Activated T-cell treated with anti-CD3 and anti-CD28 coated beads, Interleukin-2, amount 50 U/mL, for 24 hours (primary cell): Measurements from ENCODE around the gene RNF217.

ENCODE experiments used
- DNase-seq: peaks from one replicate; pipeline ENCODE4 v3.0.0-alpha.2; 2020
- H3K27ac Mint-ChIP-seq: 2 replicates; pipeline ENCODE4 v1.8.0; 2020; ENCODE audit warnings: mild to moderate bottlenecking, mixed read lengths
- H3K27me3 Mint-ChIP-seq: 2 replicates; pipeline ENCODE4 v1.8.0; 2020; ENCODE audit warnings: mixed read lengths
- H3K36me3 Mint-ChIP-seq: 2 replicates; pipeline ENCODE4 v1.8.0; 2020; ENCODE audit warnings: low read depth, mixed read lengths
- H3K4me1 Mint-ChIP-seq: 2 replicates; pipeline ENCODE4 v1.8.0; 2020; ENCODE audit warnings: low read depth, mixed read lengths
- H3K4me3 Mint-ChIP-seq: 2 replicates; pipeline ENCODE4 v1.8.0; 2020; ENCODE audit warnings: mild to moderate bottlenecking, moderate library complexity, mixed read lengths
- H3K9me3 Mint-ChIP-seq: 2 replicates; pipeline ENCODE4 v1.8.0; 2020; ENCODE audit warnings: mixed read lengths

Gene RNF217

GRCh38 chr6:125008261-125008703 is 46.0 kb downstream of the RNF217 start:
- Mint-ChIP-seq H3K4me3 (no peak overlapping the region), H3K9me3 (no peaks in the 10 kb centered on the region), H3K36me3 (no peaks in the 10 kb centered on the region), H3K4me1 (no peaks in the 10 kb centered on the region), H3K27me3 (no peaks in the 10 kb centered on the region), H3K27ac (no peak overlapping the region)
- DNase-seq = no peak

- Mint-ChIP-seq H3K4me3 (no peak overlapping the region), H3K4me1 (peaks cover 1% of the 10 kb centered on the region), H3K36me3 (no peaks in the 10 kb centered on the region), H3K27ac (no peak overlapping the region), H3K27me3 (no peaks in the 10 kb centered on the region), H3K9me3 (no peaks in the 10 kb centered on the region)
- no peak for DNase-seq
These were observed 46.7 kb downstream of the RNF217 start for GRCh38 chr6:125008957-125009356.

DNA sequence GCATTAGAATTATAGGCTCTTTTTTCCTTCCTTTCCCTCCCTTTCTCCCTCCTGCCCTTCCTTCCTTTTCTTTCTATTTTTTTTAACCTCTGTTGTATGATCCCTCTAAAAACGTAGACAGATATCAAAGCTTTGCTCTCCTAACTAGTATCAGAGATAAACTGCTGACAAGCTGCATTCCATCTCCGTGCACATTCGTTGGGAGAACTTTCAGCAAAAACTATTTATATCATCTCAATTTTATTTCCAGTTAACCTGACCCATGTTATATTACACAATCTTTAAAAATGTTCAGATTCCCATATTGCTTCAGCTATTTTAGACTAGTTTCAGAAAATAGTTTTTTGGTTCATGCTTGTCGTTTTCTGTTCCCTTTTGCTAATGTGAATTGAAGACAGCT is 47.3 kb downstream of the RNF217 start:
- H3K4me1 Mint-ChIP-seq = peaks cover 5% of the 10 kb centered on the region
- no peak overlapping the region for H3K27ac Mint-ChIP-seq
- no peak for DNase-seq
- H3K27me3 Mint-ChIP-seq = no peaks in the 10 kb centered on the region
- H3K9me3 Mint-ChIP-seq = no peaks in the 10 kb centered on the region
- no peak overlapping the region for H3K4me3 Mint-ChIP-seq
- H3K36me3 Mint-ChIP-seq = no peaks in the 10 kb centered on the region

GRCh38 chr6:125013938-125014660 is 51.9 kb downstream of the RNF217 start:
- H3K27ac Mint-ChIP-seq = no peak overlapping the region
- no peak for DNase-seq

DNA sequence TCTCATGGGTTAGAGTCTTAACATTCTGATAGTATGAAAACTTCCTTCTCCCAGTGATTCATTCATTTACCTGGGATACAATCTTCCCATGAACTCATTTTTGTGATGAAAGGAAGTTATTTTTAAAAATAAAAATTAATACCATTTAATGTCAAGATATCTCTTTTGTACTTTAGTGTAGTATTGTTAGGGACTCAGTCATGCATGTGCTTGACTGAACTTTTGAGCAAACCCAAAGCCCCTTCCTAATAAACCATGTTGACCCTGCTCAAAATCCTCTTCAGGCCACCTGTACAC is 52.4 kb downstream of the RNF217 start:
- DNase-seq = no peak
- Mint-ChIP-seq H3K4me1 (peaks cover 5% of the 10 kb centered on the region), H3K36me3 (no peaks in the 10 kb centered on the region), H3K27me3 (no peaks in the 10 kb centered on the region), H3K9me3 (no peaks in the 10 kb centered on the region), H3K4me3 (no peak overlapping the region), H3K27ac (no peak overlapping the region)

More at GRCh38 chr6:125013938-125014660, 51.9 kb downstream of the RNF217 start:
- H3K36me3 Mint-ChIP-seq = no peaks in the 10 kb centered on the region
- no peaks in the 10 kb centered on the region for H3K9me3 Mint-ChIP-seq
- H3K27me3 Mint-ChIP-seq = no peaks in the 10 kb centered on the region
- H3K4me1 Mint-ChIP-seq = peaks cover 5% of the 10 kb centered on the region
- no peak overlapping the region for H3K4me3 Mint-ChIP-seq

DNA sequence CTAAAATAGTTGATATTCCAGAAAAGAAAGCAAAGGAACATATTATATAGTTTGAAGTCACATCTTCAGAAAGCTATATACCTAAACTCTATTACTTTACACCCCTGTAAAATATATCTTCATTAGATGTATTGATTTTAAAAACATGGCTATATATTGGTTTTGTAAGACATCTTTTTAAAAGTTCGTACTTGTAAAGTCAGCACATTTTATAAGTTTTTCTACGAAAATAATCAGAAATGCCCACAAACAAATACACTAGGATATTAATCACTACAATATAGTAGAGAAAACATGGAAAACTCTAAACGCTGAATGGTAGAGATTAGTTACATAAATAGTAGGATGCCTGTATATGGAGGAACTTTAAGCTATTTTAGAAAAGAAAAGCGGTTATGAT is 52.9 kb downstream of the RNF217 start:
- H3K4me3 Mint-ChIP-seq = no peak overlapping the region
- no peak for DNase-seq
- H3K36me3 Mint-ChIP-seq = no peaks in the 10 kb centered on the region
- peaks cover 5% of the 10 kb centered on the region for H3K4me1 Mint-ChIP-seq
- H3K27me3 Mint-ChIP-seq = no peaks in the 10 kb centered on the region
- no peak overlapping the region for H3K27ac Mint-ChIP-seq
- H3K9me3 Mint-ChIP-seq = no peaks in the 10 kb centered on the region

- H3K9me3 Mint-ChIP-seq = no peaks in the 10 kb centered on the region
- H3K36me3 Mint-ChIP-seq = no peaks in the 10 kb centered on the region
- peaks cover 5% of the 10 kb centered on the region for H3K4me1 Mint-ChIP-seq
- H3K27me3 Mint-ChIP-seq = no peaks in the 10 kb centered on the region
- H3K27ac Mint-ChIP-seq = no peak overlapping the region
- no peak for DNase-seq
- H3K4me3 Mint-ChIP-seq = no peak overlapping the region
These were observed 55.9 kb downstream of the RNF217 start for GRCh38 chr6:125018136-125018535.

DNA sequence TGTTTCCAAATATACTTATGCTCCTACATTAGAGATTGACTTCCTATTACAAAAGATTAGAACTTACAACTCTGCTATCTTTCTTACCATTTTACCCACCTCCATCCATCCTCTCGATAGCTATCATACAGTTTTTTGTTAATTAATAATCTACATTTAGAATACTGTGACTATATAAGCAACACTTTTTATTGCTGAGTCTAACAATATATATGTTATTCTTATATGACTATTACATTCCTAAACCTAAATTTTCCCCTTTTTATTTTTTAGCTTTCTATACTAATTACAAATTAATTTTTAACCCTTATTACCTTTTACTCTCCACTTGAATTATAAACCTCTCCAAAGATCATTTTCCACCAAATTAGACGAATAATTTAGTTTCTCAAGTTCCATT is 57.0 kb downstream of the RNF217 start:
- H3K27me3 Mint-ChIP-seq = no peaks in the 10 kb centered on the region
- H3K4me3 Mint-ChIP-seq = no peak overlapping the region
- no peaks in the 10 kb centered on the region for H3K36me3 Mint-ChIP-seq
- H3K27ac Mint-ChIP-seq = no peak overlapping the region
- no peaks in the 10 kb centered on the region for H3K9me3 Mint-ChIP-seq
- peaks cover 2% of the 10 kb centered on the region for H3K4me1 Mint-ChIP-seq
- DNase-seq = no peak

DNA sequence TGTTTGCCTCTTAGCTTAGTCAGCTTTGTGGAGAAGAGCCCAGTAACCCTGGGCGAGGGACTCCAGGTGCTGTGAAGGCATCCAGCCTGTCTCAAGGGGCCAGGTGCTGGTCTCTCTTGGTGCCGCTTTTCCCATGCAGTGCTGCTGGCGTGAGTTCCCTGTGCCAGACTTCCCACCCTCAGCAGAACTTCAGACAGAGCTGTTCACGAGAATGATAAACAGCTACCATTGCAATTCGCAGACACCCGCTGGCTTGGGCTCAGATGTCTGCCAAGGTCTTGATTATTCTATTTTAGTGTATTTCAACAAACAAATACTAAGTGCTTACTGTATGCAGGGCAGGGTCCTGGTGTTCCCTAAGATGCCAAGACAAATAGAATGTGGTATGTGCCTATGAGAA is 57.7 kb downstream of the RNF217 start:
- Mint-ChIP-seq H3K27ac (no peak overlapping the region), H3K4me3 (no peak overlapping the region), H3K27me3 (no peaks in the 10 kb centered on the region), H3K4me1 (no peaks in the 10 kb centered on the region), H3K36me3 (no peaks in the 10 kb centered on the region), H3K9me3 (no peaks in the 10 kb centered on the region)
- DNase-seq = no peak

- no peak overlapping the region for H3K27ac Mint-ChIP-seq
- no peaks in the 10 kb centered on the region for H3K9me3 Mint-ChIP-seq
- H3K36me3 Mint-ChIP-seq = no peaks in the 10 kb centered on the region
- no peak for DNase-seq
- H3K4me3 Mint-ChIP-seq = no peak overlapping the region
- no peaks in the 10 kb centered on the region for H3K27me3 Mint-ChIP-seq
- no peaks in the 10 kb centered on the region for H3K4me1 Mint-ChIP-seq
These were observed 58.1 kb downstream of the RNF217 start for GRCh38 chr6:125020385-125020784.

- no peaks in the 10 kb centered on the region for H3K4me1 Mint-ChIP-seq
- H3K4me3 Mint-ChIP-seq = no peak overlapping the region
- DNase-seq = no peak
These were observed 60.3 kb downstream of the RNF217 start for GRCh38 chr6:125022391-125022989.

GRCh38 chr6:125025164-125025854 is 63.1 kb downstream of the RNF217 start:
- peaks cover 5% of the 10 kb centered on the region for H3K27me3 Mint-ChIP-seq
- no peaks in the 10 kb centered on the region for H3K4me1 Mint-ChIP-seq
- H3K36me3 Mint-ChIP-seq = no peaks in the 10 kb centered on the region
- H3K27ac Mint-ChIP-seq = no peak overlapping the region
- H3K9me3 Mint-ChIP-seq = peaks cover 5% of the 10 kb centered on the region
- DNase-seq = no peak
- no peak overlapping the region for H3K4me3 Mint-ChIP-seq

More at GRCh38 chr6:125022391-125022989, 60.3 kb downstream of the RNF217 start:
- H3K36me3 Mint-ChIP-seq = no peaks in the 10 kb centered on the region
- peaks cover 4% of the 10 kb centered on the region for H3K27me3 Mint-ChIP-seq
- peaks cover 4% of the 10 kb centered on the region for H3K9me3 Mint-ChIP-seq
- H3K27ac Mint-ChIP-seq = no peak overlapping the region

- no peak for DNase-seq
- peaks cover 5% of the 10 kb centered on the region for H3K9me3 Mint-ChIP-seq
- H3K27ac Mint-ChIP-seq = no peak overlapping the region
- H3K27me3 Mint-ChIP-seq = peaks cover 7% of the 10 kb centered on the region
- H3K36me3 Mint-ChIP-seq = no peaks in the 10 kb centered on the region
- no peaks in the 10 kb centered on the region for H3K4me1 Mint-ChIP-seq
- no peak overlapping the region for H3K4me3 Mint-ChIP-seq
These were observed 65.0 kb downstream of the RNF217 start for GRCh38 chr6:125027287-125027686.

GRCh38 chr6:125030969-125031368 is 68.7 kb downstream of the RNF217 start:
- no peak for DNase-seq
- Mint-ChIP-seq H3K4me3 (no peak overlapping the region), H3K4me1 (no peaks in the 10 kb centered on the region), H3K36me3 (no peaks in the 10 kb centered on the region), H3K27ac (no peak overlapping the region), H3K27me3 (peaks cover 7% of the 10 kb centered on the region), H3K9me3 (peaks cover 5% of the 10 kb centered on the region)

GRCh38 chr6:125031385-125031784 is 69.1 kb downstream of the RNF217 start:
- peaks cover 5% of the 10 kb centered on the region for H3K9me3 Mint-ChIP-seq
- no peak for DNase-seq
- H3K27ac Mint-ChIP-seq = no peak overlapping the region
- no peaks in the 10 kb centered on the region for H3K36me3 Mint-ChIP-seq
- no peaks in the 10 kb centered on the region for H3K4me1 Mint-ChIP-seq
- peaks cover 7% of the 10 kb centered on the region for H3K27me3 Mint-ChIP-seq
- no peak overlapping the region for H3K4me3 Mint-ChIP-seq
